Omental fat pad (tissue), 4 donors: ENCODE results near the gene SMAD5. TPM values are rescaled to one million over a fixed set of nuclear protein-coding genes. Genes with fewer than 3 reads are reported as not detected.
A peak's percentile ranks its signal among the peaks of the same experiment; 100 is the strongest.

Source experiments
- ATAC-seq: fragments of 150-250 bp; one replicate; pipeline ENCODE4 v1.9.1; 2016; ENCODE audit warnings: mild to moderate bottlenecking, moderate library complexity; ENCODE audit not compliant: low FRiP score
- DNase-seq: peaks from one replicate; pipeline ENCODE4 v3.0.0-alpha.2; 2019; ENCODE audit warnings: low spot score
- total RNA-seq, 4 donors: library from RNA; depleted of rRNA; stranded (reverse); fragments of >200 nt; gene quantifications; one replicate each; pipeline ENCODE4 v1.1.0, GENCODE V29; 2016
- TF ChIP-seq, protein P1 (sequence below), 3 donors: fragments of 450-650 bp; IDR thresholded peaks; one replicate each; pipeline ENCODE4 v1.5.1; 2016 to 2017; ENCODE audit warnings: antibody characterized with exemption in 3 of 3, mild to moderate bottlenecking in 3 of 3, moderate library complexity in 2 of 3

Gene SMAD5
- total RNA-seq, 4 donors from 2014 or later = 36.9 to 64.9 (median 43.1) TPM

DNA sequence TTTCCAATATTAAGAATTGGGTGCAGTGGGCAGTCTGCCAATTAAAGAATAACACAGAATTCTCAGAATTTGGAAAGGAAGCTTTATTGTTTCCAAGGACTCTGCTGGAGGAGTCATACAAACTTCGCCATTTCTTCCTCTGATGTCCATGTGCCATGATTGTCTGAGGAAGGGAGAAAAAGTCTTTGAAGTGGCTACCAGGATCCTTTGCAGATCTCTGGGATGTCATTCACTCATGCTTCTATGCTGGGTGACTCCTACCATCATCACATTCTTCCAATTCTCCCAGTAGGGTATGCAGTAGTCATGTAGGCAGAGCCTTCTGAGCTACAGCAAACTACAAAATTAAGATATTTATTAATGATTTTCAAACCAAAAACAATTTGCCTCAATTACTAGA lies 3.2 kb upstream of the SMAD5 start:
- DNase-seq (no peak), ATAC-seq (no peak)
- TF ChIP-seq, protein P1, sequence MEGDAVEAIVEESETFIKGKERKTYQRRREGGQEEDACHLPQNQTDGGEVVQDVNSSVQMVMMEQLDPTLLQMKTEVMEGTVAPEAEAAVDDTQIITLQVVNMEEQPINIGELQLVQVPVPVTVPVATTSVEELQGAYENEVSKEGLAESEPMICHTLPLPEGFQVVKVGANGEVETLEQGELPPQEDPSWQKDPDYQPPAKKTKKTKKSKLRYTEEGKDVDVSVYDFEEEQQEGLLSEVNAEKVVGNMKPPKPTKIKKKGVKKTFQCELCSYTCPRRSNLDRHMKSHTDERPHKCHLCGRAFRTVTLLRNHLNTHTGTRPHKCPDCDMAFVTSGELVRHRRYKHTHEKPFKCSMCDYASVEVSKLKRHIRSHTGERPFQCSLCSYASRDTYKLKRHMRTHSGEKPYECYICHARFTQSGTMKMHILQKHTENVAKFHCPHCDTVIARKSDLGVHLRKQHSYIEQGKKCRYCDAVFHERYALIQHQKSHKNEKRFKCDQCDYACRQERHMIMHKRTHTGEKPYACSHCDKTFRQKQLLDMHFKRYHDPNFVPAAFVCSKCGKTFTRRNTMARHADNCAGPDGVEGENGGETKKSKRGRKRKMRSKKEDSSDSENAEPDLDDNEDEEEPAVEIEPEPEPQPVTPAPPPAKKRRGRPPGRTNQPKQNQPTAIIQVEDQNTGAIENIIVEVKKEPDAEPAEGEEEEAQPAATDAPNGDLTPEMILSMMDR (IDR thresholded peaks at IDR 0.05) = no peak

DNA sequence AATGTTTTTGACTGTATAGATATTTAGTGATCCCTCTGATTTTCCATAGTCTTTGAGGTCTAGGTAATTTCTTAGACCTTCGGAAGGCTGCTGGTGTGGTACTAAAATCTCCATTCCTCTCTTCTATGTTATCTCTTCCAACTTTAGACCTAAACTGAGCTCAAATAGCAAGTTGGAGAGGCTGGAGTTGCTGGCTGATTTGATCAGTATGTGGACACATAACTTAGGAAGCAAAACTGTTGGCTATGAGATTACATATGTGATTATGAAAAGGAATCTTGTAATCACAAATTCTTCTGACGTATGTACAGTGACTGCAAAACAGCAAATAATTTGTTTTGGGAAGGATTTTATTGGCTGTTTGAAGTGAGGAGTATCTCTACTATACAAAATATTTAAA lies 2.1 kb upstream of the SMAD5 start:
- no peak for DNase-seq
- no peak for ATAC-seq
- TF ChIP-seq, protein P1 (IDR thresholded peaks at IDR 0.05) = no peak

DNA sequence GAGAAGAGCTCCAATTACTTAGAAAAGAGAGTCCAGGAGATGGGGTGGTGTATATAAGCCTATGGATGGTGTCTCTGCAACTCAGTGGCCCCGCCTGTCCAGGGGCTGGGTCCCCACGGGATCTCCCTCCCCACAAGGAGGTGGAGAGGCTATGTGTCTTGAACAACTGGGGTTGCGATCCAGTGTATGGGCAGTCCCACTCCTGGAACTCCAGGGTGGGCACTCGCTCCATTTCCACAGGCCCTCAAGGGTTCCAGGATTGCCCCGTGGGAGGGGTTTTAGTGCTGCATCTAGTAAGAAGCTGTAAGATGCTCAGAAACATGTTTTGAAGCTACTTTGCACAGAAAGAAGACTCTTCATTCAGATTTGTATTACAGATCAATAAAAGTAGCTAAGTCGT lies 558 bp upstream of the SMAD5 start:
- no peak for ATAC-seq
- DNase-seq = no peak
- TF ChIP-seq, protein P1 (IDR thresholded peaks at IDR 0.05) = no peak

DNA sequence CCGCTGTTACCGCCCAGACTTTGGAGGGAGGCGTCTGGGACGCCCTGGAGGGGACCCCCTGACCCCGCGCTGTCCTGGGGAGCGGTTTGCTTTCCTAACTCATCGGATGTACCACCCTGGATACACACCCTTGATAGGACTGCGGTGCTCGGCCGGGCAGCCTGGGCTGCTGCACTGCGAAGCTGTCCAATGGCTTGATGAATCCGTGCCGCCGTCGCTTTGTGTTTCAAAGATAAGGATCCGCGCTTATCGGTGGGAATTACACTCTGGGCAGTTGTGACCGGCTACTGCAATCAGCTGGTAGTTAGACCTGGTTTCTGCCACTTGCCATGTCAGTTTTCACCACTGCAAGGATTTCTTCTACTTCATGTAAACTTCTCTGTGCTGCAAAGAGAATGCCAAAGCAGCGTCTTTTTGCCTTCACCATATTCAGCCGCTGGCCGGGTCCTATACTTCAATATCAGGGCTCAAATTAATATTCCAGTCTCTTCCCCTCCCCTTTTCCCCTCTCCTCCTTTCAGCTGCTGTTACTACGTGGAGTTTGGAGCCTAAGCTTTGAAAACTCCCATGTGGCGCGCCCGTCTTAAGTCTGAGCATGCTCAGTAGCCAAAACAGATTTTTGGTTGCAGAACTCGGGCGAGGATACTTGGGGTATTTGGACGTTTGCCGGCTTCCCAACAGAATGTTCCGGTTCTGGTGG lies 727 bp downstream of the SMAD5 start:
- peak; percentile 33 for ATAC-seq
- TF ChIP-seq, protein P1 (IDR thresholded peaks at IDR 0.05) = no peak
- DNase-seq = no peak

DNA sequence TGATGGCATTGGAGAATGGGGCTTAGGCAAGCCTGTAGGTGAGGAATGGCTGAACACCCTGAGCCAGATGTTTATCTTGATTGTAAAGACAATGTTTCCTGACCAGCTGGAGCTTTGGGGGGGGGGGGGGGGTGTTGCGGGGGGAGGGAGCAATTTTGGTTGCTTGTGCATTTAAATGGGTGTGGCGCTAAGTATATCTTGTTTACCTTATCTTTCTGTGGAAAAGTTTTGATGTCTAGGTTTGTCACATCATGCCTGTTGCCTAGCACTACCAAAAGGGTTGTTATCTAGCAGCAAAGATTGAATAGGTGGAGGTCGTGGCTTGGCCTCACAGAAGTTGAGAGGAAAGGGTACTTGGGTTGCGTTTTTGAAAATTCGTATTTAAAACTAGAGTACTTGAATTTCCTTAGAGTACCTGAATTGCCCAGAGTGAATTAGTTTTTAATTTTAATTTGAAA lies 1.3 kb downstream of the SMAD5 start:
- ATAC-seq = no peak
- DNase-seq = no peak
- TF ChIP-seq, protein P1 (IDR thresholded peaks at IDR 0.05) = no peak

DNA sequence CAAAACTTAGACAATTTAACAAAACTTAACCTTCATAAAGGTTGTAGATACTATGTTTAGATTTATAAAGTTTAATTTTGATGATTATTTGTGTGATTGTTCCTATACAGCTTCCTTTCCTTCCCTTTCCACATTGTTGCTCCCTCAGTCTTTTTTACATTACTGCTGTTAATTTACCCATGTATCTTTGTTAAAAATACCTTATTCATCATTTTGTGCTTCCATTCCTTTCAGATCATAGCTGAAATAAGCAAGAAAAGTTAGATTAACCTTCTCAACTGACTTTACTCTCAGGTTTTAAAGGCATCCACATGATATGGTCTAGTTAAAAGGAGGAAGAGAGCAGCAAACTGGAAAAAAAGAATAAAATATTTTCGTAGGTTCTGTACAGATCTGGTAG lies 2.0 kb downstream of the SMAD5 start:
- TF ChIP-seq, protein P1 (IDR thresholded peaks at IDR 0.05) = no peak
- no peak for ATAC-seq
- no peak for DNase-seq

DNA sequence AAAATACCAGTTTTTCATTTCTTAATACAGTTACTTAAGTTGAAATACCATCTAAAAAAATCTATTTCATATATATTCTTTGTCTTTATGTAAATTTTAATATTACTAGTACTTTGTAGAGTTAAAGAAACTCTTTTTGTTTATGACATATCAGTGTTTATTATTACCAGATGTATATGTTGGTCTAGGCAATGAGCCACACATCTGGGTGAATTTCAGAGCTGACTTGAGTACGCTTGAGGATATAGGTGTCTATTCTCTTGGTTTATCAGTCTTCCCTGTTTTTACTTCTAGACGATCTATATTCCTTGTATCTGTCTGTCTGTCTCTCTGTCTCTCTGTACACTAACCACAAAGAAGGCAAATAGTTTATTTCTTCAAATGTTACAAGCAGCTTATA lies 2.9 kb downstream of the SMAD5 start:
- DNase-seq = no peak
- TF ChIP-seq, protein P1 (IDR thresholded peaks at IDR 0.05) = no peak

More for the DNA sequence above, 2.9 kb downstream of the SMAD5 start:
- ATAC-seq = no peak
